Osteoblast (primary cell): ENCODE measurements around the gene CASD1. TPM values are rescaled to one million over a fixed set of nuclear protein-coding genes. Genes with fewer than 3 reads are reported as not detected.

Experiments used
- DNase-seq: peaks from one replicate; pipeline ENCODE4 v3.0.0; 2011; ENCODE audit warnings: low spot score, mixed read lengths; ENCODE audit not compliant: insufficient read length; ENCODE audit errors: missing footprints
- H2AFZ ChIP-seq: 2 replicates; pipeline ENCODE4 v1.6.0; 2011; ENCODE audit warnings: mild to moderate bottlenecking, low read length
- H3K27ac ChIP-seq: 2 replicates; pipeline ENCODE4 v1.5.1; 2011; ENCODE audit warnings: mild to moderate bottlenecking, low read depth, low read length, moderate library complexity
- H3K27me3 ChIP-seq: 2 replicates; pipeline ENCODE4 v1.6.0; 2012; ENCODE audit warnings: mild to moderate bottlenecking, control low read depth, inconsistent platforms, low read length, moderate library complexity; ENCODE audit not compliant: insufficient read depth
- H3K36me3 ChIP-seq: 2 replicates; pipeline ENCODE4 v1.5.1; 2011; ENCODE audit warnings: mild to moderate bottlenecking, low read length, control low read depth, moderate library complexity; ENCODE audit not compliant: insufficient read depth
- H3K4me1 ChIP-seq: 2 replicates; pipeline ENCODE4 v1.5.1; 2011; ENCODE audit warnings: mild to moderate bottlenecking, low read length, control low read depth, moderate library complexity; ENCODE audit not compliant: insufficient read depth
- H3K4me2 ChIP-seq: 2 replicates; pipeline ENCODE4 v1.6.0; 2011; ENCODE audit warnings: mild to moderate bottlenecking, low read length; ENCODE audit not compliant: insufficient read depth
- H3K4me3 ChIP-seq: fragments of 200-600 bp; sonication (generic); 3 replicates; pipeline ENCODE4 v1.5.1; 2012; ENCODE audit warnings: mild to moderate bottlenecking, low read length, inconsistent platforms; ENCODE audit not compliant: insufficient read depth
- H3K79me2 ChIP-seq: 2 replicates; pipeline ENCODE4 v1.6.0; 2012; ENCODE audit warnings: mild to moderate bottlenecking, low read length, control low read depth, inconsistent platforms; ENCODE audit not compliant: insufficient read depth
- H3K9me3 ChIP-seq: 2 replicates; pipeline ENCODE4 v1.5.1; 2011; ENCODE audit warnings: low read depth, low read length, control low read depth
- H4K20me1 ChIP-seq: 2 replicates; pipeline ENCODE4 v1.6.0; 2012; ENCODE audit warnings: mild to moderate bottlenecking, low read length, control low read depth; ENCODE audit not compliant: insufficient read depth
- CTCF ChIP-seq: IDR thresholded peaks from 2 replicates; pipeline ENCODE4 v1.5.1; 2011; ENCODE audit warnings: mild to moderate bottlenecking, low read depth, low read length, moderate library complexity; ENCODE audit errors: extremely low read depth
- small RNA-seq: library from RNA; depleted of rRNA; stranded (forward); fragments of <200 nt; gene quantifications from one replicate; pipeline ENCODE3, GENCODE V24; 2012
- total RNA-seq: library from RNA; depleted of rRNA; stranded (reverse); fragments of >200 nt; gene quantifications from 2 replicates; pipeline ENCODE4 v1.2.3, GENCODE V29; 2012

The CASD1 gene
- total RNA-seq, 1 donor = 20.6 TPM

DNA sequence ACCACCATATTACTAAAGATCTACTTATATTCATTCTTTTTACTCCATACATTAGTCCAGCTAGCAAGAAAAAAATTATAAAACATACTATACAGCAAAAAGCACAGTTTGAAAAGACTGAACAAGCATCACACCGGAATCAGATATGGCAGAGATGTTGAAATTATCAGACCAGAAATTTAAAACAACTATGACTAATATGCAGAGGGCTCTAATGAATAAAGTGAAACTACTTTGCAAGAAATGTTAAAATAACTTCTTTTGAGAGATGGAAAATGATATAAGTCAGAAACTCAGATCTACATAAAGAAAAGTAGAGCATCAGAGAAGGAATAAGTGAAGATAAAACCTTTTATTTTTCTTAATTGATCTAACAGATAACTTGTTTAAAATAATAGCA, 95.4 kb downstream of the CASD1 start:
- Histone ChIP-seq H3K27me3 (no peaks in the 10 kb centered on the region), H3K4me3 (no peak overlapping the region), H3K36me3 (peaks cover 5% of the 10 kb centered on the region), H3K4me2 (no peak overlapping the region), H3K79me2 (no peaks in the 10 kb centered on the region), H3K4me1 (no peaks in the 10 kb centered on the region), H4K20me1 (no peaks in the 10 kb centered on the region), H3K27ac (no peak overlapping the region), H2AFZ (no peak overlapping the region), H3K9me3 (no peaks in the 10 kb centered on the region)
- no peak for DNase-seq
- TF ChIP-seq CTCF = no peak

Small RNA genes within 50 kb of the gene (small RNA-seq; reads per million reads assigned to genes)
- gene RNU6-1328P = not detected

Other genes starting within 250 kb of the CASD1 start
- 8,305 and 11,912 TPM in 2 replicates for gene COL1A2, start 114.9 kb upstream of the CASD1 start, total RNA-seq
- 59.8 and 60.8 TPM in 2 replicates for gene SGCE, start 146.3 kb downstream of the CASD1 start, total RNA-seq